MM.1S (cell line): ENCODE measurements around the gene C14orf132.

ENCODE experiments used
- CTCF ChIP-seq: fragments of 300-600 bp; sonication (generic); IDR thresholded peaks from 2 replicates; pipeline ENCODE4 v1.5.1; 2016; ENCODE audit warnings: antibody characterized with exemption, low read length, mixed read lengths
- EZH2phosphoT487 ChIP-seq: fragments of 300-600 bp; sonication (generic); IDR thresholded peaks from 2 replicates; pipeline ENCODE4 v1.6.1; 2018; ENCODE audit warnings: antibody characterized with exemption, low read length

- TF ChIP-seq CTCF (no peak), EZH2phosphoT487 (no peak)
Measured at GRCh38 chr14:96119947-96120346, 80.8 kb downstream of the C14orf132 start.
